ENCODE data around the gene CASR.

CASR gene

GRCh38 chr3:122322095-122323075 lies 138.9 kb downstream of the CASR start:
- Histone ChIP-seq H2BK120ac (ENCODE audit: low read depth, low read length) (no peak overlapping the region), H2BK5ac (ENCODE audit: low read length) (no peak overlapping the region), H2AK5ac (ENCODE audit: low read length) (no peak overlapping the region), H3K4me1 (ENCODE audit: control insufficient read depth, low read depth, low read length) (no peaks in the 10 kb centered on the region), H3K9ac (ENCODE audit: low read length) (no peak overlapping the region), H4K8ac (ENCODE audit: low read depth, low read length) (no peak overlapping the region), H3K4me2 (ENCODE audit: low read length) (no peak overlapping the region), H3K56ac (ENCODE audit: low read length) (no peak overlapping the region), H3K79me1 (ENCODE audit: low read length) (no peaks in the 10 kb centered on the region), H3K79me2 (ENCODE audit: control insufficient read depth, insufficient read depth, low read length) (no peaks in the 10 kb centered on the region), H3K36me3 (ENCODE audit: control insufficient read depth, insufficient read depth, low read length) (no peaks in the 10 kb centered on the region), H3K27me3 (ENCODE audit: insufficient read depth, low read length, poor library complexity) (no peaks in the 10 kb centered on the region), H4K5ac (ENCODE audit: low read length) (no peak overlapping the region), H3K4me3 (ENCODE audit: low read length) (no peak overlapping the region), H2BK15ac (replicated peaks; ENCODE audit: low read depth) (no peak overlapping the region), H3K23ac (ENCODE audit: low read length) (no peak overlapping the region), H3K4ac (ENCODE audit: low read depth, low read length) (no peak overlapping the region), H3K27ac (ENCODE audit: low read depth, low read length) (no peak overlapping the region), H3K18ac (ENCODE audit: low read length) (no peak overlapping the region)
- WGBS (ENCODE audit: extremely low coverage, insufficient coverage, low lambda C conversion rate): no CpG with 5 or more reads among the region's 5 CpGs
- no peak for DNase-seq

- no CpG with 5 or more reads among the region's 6 CpGs for WGBS (ENCODE audit: extremely low coverage, insufficient coverage, low lambda C conversion rate)
- Histone ChIP-seq H3K4me2 (ENCODE audit: low read length) (no peak within 1 kb of the TSS), H2BK15ac (replicated peaks; ENCODE audit: low read depth) (no peak within 1 kb of the TSS), H3K27me3 (ENCODE audit: insufficient read depth, low read length, poor library complexity) (no peaks in the 10 kb centered on the region), H3K4ac (ENCODE audit: low read depth, low read length) (no peak within 1 kb of the TSS), H2BK120ac (ENCODE audit: low read depth, low read length) (no peak within 1 kb of the TSS), H3K79me2 (ENCODE audit: control insufficient read depth, insufficient read depth, low read length) (no peaks in the 10 kb centered on the region), H3K18ac (ENCODE audit: low read length) (no peak within 1 kb of the TSS), H3K23ac (ENCODE audit: low read length) (no peak within 1 kb of the TSS), H3K4me1 (ENCODE audit: control insufficient read depth, low read depth, low read length) (no peaks in the 10 kb centered on the region), H3K4me3 (ENCODE audit: low read length) (no peak within 1 kb of the TSS), H3K27ac (ENCODE audit: low read depth, low read length) (no peak within 1 kb of the TSS), H2AK5ac (ENCODE audit: low read length) (no peak within 1 kb of the TSS), H3K56ac (ENCODE audit: low read length) (no peak within 1 kb of the TSS), H3K36me3 (ENCODE audit: control insufficient read depth, insufficient read depth, low read length) (no peaks in the 10 kb centered on the region), H3K9ac (ENCODE audit: low read length) (no peak within 1 kb of the TSS), H4K5ac (ENCODE audit: low read length) (no peak within 1 kb of the TSS), H4K8ac (ENCODE audit: low read depth, low read length) (no peak within 1 kb of the TSS), H2BK5ac (ENCODE audit: low read length) (no peak within 1 kb of the TSS), H3K79me1 (ENCODE audit: low read length) (no peaks in the 10 kb centered on the region)
- DNase-seq: no peak
These were observed 141.4 kb downstream of the CASR start, which contains the start of gene CSTA for GRCh38 chr3:122324871-122325323. Gene CSTA, plus strand, starts transcription at chr3:122325248. Its CDS starts 45 bp downstream, at chr3:122325293.

GRCh38 chr3:122325769-122326168 lies 142.3 kb downstream of the CASR start:
- no peak overlapping the region for H2BK5ac ChIP-seq (ENCODE audit: low read length)
- no CpG with 5 or more reads among the region's 3 CpGs for WGBS (ENCODE audit: extremely low coverage, insufficient coverage, low lambda C conversion rate)
- H2BK15ac ChIP-seq (replicated peaks; ENCODE audit: low read depth): no peak overlapping the region
- no peak overlapping the region for H3K18ac ChIP-seq (ENCODE audit: low read length)
- H3K23ac ChIP-seq (ENCODE audit: low read length): no peak overlapping the region
- H3K27ac ChIP-seq (ENCODE audit: low read depth, low read length): no peak overlapping the region
- no peak overlapping the region for H3K4ac ChIP-seq (ENCODE audit: low read depth, low read length)
- H3K79me1 ChIP-seq (ENCODE audit: low read length): no peaks in the 10 kb centered on the region
- H2BK120ac ChIP-seq (ENCODE audit: low read depth, low read length): no peak overlapping the region
- H3K4me2 ChIP-seq (ENCODE audit: low read length): no peak overlapping the region
- DNase-seq: no peak
- H2AK5ac ChIP-seq (ENCODE audit: low read length): no peak overlapping the region
- no peaks in the 10 kb centered on the region for H3K27me3 ChIP-seq (ENCODE audit: insufficient read depth, low read length, poor library complexity)
- H4K8ac ChIP-seq (ENCODE audit: low read depth, low read length): no peak overlapping the region
- H3K4me1 ChIP-seq (ENCODE audit: control insufficient read depth, low read depth, low read length): no peaks in the 10 kb centered on the region
- no peak overlapping the region for H4K5ac ChIP-seq (ENCODE audit: low read length)
- H3K4me3 ChIP-seq (ENCODE audit: low read length): no peak overlapping the region
- no peak overlapping the region for H3K9ac ChIP-seq (ENCODE audit: low read length)
- no peaks in the 10 kb centered on the region for H3K36me3 ChIP-seq (ENCODE audit: control insufficient read depth, insufficient read depth, low read length)
- no peak overlapping the region for H3K56ac ChIP-seq (ENCODE audit: low read length)
- no peaks in the 10 kb centered on the region for H3K79me2 ChIP-seq (ENCODE audit: control insufficient read depth, insufficient read depth, low read length)

- Histone ChIP-seq H4K5ac (ENCODE audit: low read length) (no peak overlapping the region), H3K27ac (ENCODE audit: low read depth, low read length) (no peak overlapping the region), H3K4ac (ENCODE audit: low read depth, low read length) (no peak overlapping the region), H4K8ac (ENCODE audit: low read depth, low read length) (no peak overlapping the region), H3K56ac (ENCODE audit: low read length) (no peak overlapping the region), H2AK5ac (ENCODE audit: low read length) (no peak overlapping the region), H3K4me3 (ENCODE audit: low read length) (no peak overlapping the region), H3K4me2 (ENCODE audit: low read length) (no peak overlapping the region), H3K4me1 (ENCODE audit: control insufficient read depth, low read depth, low read length) (no peaks in the 10 kb centered on the region), H2BK15ac (replicated peaks; ENCODE audit: low read depth) (no peak overlapping the region), H3K9ac (ENCODE audit: low read length) (no peak overlapping the region), H3K79me2 (ENCODE audit: control insufficient read depth, insufficient read depth, low read length) (no peaks in the 10 kb centered on the region), H3K23ac (ENCODE audit: low read length) (no peak overlapping the region), H3K27me3 (ENCODE audit: insufficient read depth, low read length, poor library complexity) (no peaks in the 10 kb centered on the region), H3K18ac (ENCODE audit: low read length) (no peak overlapping the region), H2BK120ac (ENCODE audit: low read depth, low read length) (no peak overlapping the region), H3K79me1 (ENCODE audit: low read length) (no peaks in the 10 kb centered on the region), H3K36me3 (ENCODE audit: control insufficient read depth, insufficient read depth, low read length) (no peaks in the 10 kb centered on the region), H2BK5ac (ENCODE audit: low read length) (no peak overlapping the region)
- no CpG with 5 or more reads among the region's 4 CpGs for WGBS (ENCODE audit: extremely low coverage, insufficient coverage, low lambda C conversion rate)
- no peak for DNase-seq
These were observed 148.4 kb downstream of the CASR start for GRCh38 chr3:122331886-122332285.

- DNase-seq: no peak
- WGBS (ENCODE audit: extremely low coverage, insufficient coverage, low lambda C conversion rate): no CpG with 5 or more reads among the region's 8 CpGs
- H3K36me3 ChIP-seq (ENCODE audit: control insufficient read depth, insufficient read depth, low read length): no peaks in the 10 kb centered on the region
- H2BK15ac ChIP-seq (replicated peaks; ENCODE audit: low read depth): no peak overlapping the region
- H3K4me3 ChIP-seq (ENCODE audit: low read length): no peak overlapping the region
- no peaks in the 10 kb centered on the region for H3K79me2 ChIP-seq (ENCODE audit: control insufficient read depth, insufficient read depth, low read length)
- no peaks in the 10 kb centered on the region for H3K4me1 ChIP-seq (ENCODE audit: control insufficient read depth, low read depth, low read length)
- no peak overlapping the region for H4K5ac ChIP-seq (ENCODE audit: low read length)
- H4K8ac ChIP-seq (ENCODE audit: low read depth, low read length): no peak overlapping the region
- no peak overlapping the region for H3K4me2 ChIP-seq (ENCODE audit: low read length)
- H3K23ac ChIP-seq (ENCODE audit: low read length): no peak overlapping the region
- H2AK5ac ChIP-seq (ENCODE audit: low read length): no peak overlapping the region
- H3K27ac ChIP-seq (ENCODE audit: low read depth, low read length): no peak overlapping the region
- H3K79me1 ChIP-seq (ENCODE audit: low read length): no peaks in the 10 kb centered on the region
- no peak overlapping the region for H3K18ac ChIP-seq (ENCODE audit: low read length)
- no peak overlapping the region for H2BK5ac ChIP-seq (ENCODE audit: low read length)
- no peak overlapping the region for H2BK120ac ChIP-seq (ENCODE audit: low read depth, low read length)
- H3K9ac ChIP-seq (ENCODE audit: low read length): no peak overlapping the region
- no peak overlapping the region for H3K56ac ChIP-seq (ENCODE audit: low read length)
- H3K4ac ChIP-seq (ENCODE audit: low read depth, low read length): no peak overlapping the region
- no peaks in the 10 kb centered on the region for H3K27me3 ChIP-seq (ENCODE audit: insufficient read depth, low read length, poor library complexity)
These were observed 149.1 kb downstream of the CASR start for GRCh38 chr3:122332551-122332950.

Data from mesendoderm (in vitro differentiated cells).